ENCODE measurements around the gene SPAG8.

SPAG8 gene

GRCh38 chr9:35769763-35770162 is 42.3 kb downstream of the SPAG8 start:
- no peak for DNase-seq

GRCh38 chr9:35767458-35767857 is 44.6 kb downstream of the SPAG8 start:
- DNase-seq, result no peak

- no peak for DNase-seq
Measured at GRCh38 chr9:35766997-35767396, 45.1 kb downstream of the SPAG8 start.

- DNase-seq, result no peak
Measured at GRCh38 chr9:35763803-35764202, 48.3 kb downstream of the SPAG8 start.

DNA sequence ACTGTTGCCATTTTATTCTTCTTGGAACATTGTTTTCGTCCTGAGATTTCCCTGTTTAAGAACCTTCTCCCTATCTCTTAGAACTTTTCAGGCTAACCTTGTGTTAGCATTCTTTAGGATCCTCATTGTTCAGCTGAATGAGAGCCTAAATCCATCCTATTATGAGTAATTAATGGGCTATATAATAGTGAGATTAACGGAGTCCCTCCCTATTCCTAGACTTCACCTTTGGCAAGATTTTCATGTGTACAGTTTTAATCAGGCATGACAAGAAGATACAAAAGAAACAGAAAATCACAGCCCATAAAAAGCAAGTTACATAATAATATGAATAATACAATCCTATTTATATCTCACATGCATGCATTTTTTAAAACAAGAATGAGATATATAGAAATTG is 48.9 kb downstream of the SPAG8 start:
- no peak for DNase-seq

GRCh38 chr9:35760651-35761050 is 51.4 kb downstream of the SPAG8 start:
- DNase-seq, result no peak

DNA sequence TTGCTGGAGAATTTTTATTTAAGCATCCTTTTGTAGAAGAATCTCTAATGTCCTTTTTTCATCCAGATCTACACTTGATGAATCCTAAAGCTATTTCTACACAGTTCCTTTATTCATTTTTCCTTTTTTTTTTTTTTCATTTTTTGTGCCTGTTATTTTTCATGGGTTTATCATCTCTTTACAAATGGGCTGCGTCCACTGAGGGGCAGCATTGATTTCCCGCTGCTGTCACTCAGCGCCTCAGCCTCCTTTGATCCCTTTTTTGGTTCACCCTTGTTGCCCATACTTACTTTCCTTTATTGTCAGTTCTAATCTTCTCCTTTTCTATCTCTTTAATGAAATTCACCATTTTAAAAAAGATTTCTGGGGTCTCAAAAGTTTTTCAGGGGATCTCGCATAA is 52.3 kb downstream of the SPAG8 start:
- DNase-seq, result no peak
